Choroid plexus epithelial cell (primary cell): Measurements from ENCODE around the gene PCSK9.
"Not testable (repeated sequence)": the region's sequence is repeated elsewhere in the genome, so short reads cannot be mapped to it uniquely, and the experiment has no call there.

Experiments
- DNase-seq: peaks from one replicate; pipeline ENCODE4 v3.0.0-alpha.2; 2010; ENCODE audit warnings: low read depth
- H3K4me3 ChIP-seq: 2 replicates; pipeline ENCODE4 v1.5.1; 2011; ENCODE audit warnings: low read depth, mild to moderate bottlenecking, control low read depth, low read length, moderate library complexity
- TF ChIP-seq, protein P1 (sequence below): conservative IDR thresholded peaks from 2 replicates; pipeline ENCODE4 v1.5.1; 2011; ENCODE audit warnings: low read depth, mild to moderate bottlenecking, control low read depth, inconsistent platforms, low read length, moderate library complexity

The PCSK9 gene

DNA sequence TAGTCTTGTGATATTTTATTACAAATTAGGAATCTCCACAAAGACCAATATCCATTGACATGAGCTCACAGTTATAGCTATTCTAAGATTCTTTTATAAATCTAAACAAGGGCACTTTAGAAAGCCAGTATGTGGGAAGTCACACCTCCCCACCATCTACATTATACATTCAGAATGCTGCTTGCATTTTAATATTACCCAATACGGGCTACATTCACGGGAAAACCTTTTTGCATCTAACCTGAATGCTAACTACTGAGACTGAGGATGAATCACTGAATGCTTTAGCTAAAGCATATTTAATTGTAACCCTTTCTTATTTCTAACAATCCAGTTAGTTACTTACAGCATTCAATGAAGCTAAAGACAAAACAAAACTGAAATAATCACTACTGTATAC is 53.1 kb downstream of the PCSK9 start:
- TF ChIP-seq, protein P1, sequence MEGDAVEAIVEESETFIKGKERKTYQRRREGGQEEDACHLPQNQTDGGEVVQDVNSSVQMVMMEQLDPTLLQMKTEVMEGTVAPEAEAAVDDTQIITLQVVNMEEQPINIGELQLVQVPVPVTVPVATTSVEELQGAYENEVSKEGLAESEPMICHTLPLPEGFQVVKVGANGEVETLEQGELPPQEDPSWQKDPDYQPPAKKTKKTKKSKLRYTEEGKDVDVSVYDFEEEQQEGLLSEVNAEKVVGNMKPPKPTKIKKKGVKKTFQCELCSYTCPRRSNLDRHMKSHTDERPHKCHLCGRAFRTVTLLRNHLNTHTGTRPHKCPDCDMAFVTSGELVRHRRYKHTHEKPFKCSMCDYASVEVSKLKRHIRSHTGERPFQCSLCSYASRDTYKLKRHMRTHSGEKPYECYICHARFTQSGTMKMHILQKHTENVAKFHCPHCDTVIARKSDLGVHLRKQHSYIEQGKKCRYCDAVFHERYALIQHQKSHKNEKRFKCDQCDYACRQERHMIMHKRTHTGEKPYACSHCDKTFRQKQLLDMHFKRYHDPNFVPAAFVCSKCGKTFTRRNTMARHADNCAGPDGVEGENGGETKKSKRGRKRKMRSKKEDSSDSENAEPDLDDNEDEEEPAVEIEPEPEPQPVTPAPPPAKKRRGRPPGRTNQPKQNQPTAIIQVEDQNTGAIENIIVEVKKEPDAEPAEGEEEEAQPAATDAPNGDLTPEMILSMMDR, result no peak
- no peak overlapping the region for H3K4me3 ChIP-seq

DNA sequence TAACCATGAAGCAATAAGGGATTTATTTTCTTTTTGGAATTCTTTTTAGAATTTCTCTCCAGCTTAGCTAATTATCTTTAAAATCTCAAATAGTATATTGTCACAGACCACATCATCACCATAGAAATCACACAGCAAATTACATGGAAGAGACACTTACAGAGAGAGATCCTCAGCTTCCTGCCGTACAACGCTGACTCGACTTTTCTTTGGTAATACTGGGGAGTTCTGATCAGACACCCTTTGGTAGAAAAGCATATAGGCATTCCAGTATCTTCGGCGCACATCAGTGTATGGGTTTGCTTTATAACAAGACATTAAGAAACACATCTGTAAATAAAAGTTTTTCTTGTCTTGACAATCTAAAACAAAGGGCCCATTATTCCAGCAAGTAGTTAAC is 55.7 kb downstream of the PCSK9 start:
- TF ChIP-seq, protein P1, result no peak
- no peak for DNase-seq
- H3K4me3 ChIP-seq, result no peak overlapping the region

More for the DNA sequence above, 53.1 kb downstream of the PCSK9 start:
- no peak for DNase-seq

DNA sequence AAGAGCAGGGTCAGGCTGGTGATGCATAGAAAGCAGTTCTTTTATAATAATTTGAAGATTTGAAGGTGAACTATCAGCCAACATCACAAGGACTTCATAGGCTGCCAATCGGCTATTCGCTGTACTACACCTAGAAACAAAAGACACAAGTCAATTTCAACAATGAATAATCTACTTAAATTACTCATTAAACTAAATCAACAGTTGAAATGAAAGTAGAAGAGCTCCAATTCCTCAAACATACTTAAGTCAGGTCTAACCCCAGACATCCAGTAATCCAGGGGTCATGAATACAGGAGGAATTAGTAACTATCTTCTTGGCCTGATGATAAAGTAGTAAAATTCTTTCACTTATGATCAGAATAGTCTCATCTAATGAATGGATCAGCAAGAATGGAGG is 64.5 kb downstream of the PCSK9 start:
- no peak overlapping the region for H3K4me3 ChIP-seq
- no peak for DNase-seq
- TF ChIP-seq, protein P1, result no peak

DNA sequence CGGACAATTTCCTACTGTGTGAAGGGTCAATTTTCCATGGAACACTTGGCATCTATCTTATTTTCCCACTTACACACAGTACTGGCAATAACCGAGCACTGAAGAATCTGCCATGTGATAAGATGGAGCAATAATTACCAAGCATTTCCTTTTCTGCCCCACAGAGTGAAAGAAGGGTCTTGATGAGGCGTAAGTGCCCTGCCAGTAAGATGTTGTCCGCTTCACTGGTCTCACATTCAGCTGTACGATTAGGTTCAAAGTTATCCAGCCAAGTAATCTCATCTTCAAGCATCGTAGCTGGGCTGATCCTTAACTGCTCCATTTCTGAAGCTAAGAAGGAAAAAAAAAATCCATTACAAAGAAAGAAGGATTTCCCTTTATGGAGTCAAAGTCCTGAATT is 67.8 kb downstream of the PCSK9 start:
- TF ChIP-seq, protein P1, result no peak
- no peak overlapping the region for H3K4me3 ChIP-seq
- DNase-seq, result no peak

DNA sequence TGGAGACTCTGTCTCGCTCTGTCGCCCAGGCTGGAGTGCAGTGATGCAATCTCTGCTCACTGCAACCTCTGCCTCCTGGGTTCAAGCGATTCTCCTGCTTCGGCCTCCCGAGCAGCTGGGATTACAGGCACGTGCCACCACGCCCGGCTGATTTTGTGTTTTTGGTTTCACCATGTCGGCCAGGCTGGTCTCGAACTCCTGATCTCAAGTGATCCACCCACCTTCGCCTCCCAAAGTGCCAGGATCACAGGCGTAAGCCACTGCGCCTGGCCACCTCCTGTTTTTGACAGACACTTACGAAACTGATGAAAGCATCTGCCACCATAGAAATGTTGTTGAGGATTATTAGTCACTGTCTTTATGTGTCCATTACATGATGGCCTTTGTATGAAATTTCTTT is 69.7 kb downstream of the PCSK9 start:
- DNase-seq, H3K4me3 ChIP-seq: not testable (repeated sequence)
